ENCODE data around the gene ARTN. TPM values are rescaled to one million over a fixed set of nuclear protein-coding genes. Genes with fewer than 3 reads are reported as not detected.

The ARTN gene, protein sequence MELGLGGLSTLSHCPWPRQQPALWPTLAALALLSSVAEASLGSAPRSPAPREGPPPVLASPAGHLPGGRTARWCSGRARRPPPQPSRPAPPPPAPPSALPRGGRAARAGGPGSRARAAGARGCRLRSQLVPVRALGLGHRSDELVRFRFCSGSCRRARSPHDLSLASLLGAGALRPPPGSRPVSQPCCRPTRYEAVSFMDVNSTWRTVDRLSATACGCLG
- total RNA-seq = not detected
- long read RNA-seq = 0 reads

- intact Hi-C loops (cut with micrococcal nuclease) = no loop called here
- DNase-seq = no peak
- peak; percentile 12 for ATAC-seq
These were observed at the start of gene ARTN for GRCh38 chr1:43933386-43934100. Gene ARTN (plus strand): TSS chr1:43933801. CDS start chr1:43935657, 1,856 bp downstream.

GRCh38 chr1:43885279-43885801 lies 48.3 kb upstream of the ARTN start:
- no peak for DNase-seq
- intact Hi-C loops (cut with micrococcal nuclease) = no loop called here
- no peak for ATAC-seq

DNA sequence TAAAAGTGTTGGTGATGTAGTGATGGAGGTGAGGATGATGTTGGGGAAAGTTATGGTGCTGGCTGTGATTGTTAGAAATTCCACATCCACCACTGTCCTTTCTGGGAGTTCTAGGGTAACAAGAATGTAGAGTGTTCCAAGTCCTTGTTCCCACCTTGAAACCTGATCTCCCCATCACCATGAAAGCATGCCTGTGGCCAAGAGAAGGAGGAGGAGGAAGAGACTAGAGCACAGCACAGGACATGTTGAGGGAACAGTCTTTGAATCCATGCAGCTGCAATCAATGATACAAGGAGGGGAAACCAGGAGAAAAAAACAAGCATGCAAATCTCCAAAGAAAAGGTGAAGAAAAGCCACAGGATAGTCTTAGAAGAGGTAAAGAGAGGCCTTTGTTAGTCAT lies 45.9 kb upstream of the ARTN start:
- ATAC-seq = no peak
- intact Hi-C loops (cut with micrococcal nuclease) = no loop called here
- DNase-seq = no peak

DNA sequence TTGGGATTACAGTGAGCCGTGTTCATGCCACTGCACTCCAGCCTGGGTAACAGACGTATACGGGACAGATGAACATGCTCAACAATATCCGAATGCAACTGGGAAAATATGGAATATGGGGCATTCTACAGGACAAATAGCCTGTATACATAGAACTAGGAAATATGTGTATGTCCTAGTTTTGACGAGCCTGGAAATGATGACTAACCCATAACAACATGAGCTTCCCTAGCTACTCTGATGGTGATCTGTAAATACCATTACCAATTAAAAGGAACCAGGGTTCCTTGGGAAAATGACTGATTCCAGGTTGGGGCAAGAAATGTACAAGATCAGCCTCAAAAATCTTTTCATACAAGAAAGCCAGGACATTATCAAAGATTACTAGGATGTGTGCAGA lies 42.8 kb upstream of the ARTN start:
- intact Hi-C loops (cut with micrococcal nuclease) = no loop called here
- DNase-seq = no peak

GRCh38 chr1:43893006-43893405 lies 40.6 kb upstream of the ARTN start:
- ATAC-seq = peak; percentile 43
- intact Hi-C loops (cut with micrococcal nuclease) = no loop called here

More for the DNA sequence above, 42.8 kb upstream of the ARTN start:
- ATAC-seq = no peak

DNA sequence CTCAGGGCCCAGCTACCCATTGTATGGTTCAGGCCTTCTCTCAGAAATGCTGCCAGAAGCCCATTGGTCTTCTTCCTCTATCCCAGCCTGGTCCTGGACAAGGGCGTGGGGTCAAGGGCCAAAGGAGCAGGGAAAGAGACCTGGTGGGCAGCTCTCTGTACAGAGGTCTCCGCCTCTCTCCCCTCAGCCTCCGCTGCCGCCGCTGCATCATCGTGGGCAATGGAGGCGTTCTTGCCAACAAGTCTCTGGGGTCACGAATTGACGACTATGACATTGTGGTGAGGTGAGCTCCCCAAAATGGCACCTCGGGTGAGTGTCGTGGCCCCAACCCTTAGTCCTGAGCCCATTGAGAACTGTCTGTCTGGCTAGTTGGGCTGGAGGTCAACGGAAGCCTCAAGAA lies 34.6 kb upstream of the ARTN start:
- intact Hi-C loops (cut with micrococcal nuclease) = no loop called here
- ATAC-seq (no peak), DNase-seq (no peak)

More at GRCh38 chr1:43893006-43893405, 40.6 kb upstream of the ARTN start:
- no peak for DNase-seq

DNA sequence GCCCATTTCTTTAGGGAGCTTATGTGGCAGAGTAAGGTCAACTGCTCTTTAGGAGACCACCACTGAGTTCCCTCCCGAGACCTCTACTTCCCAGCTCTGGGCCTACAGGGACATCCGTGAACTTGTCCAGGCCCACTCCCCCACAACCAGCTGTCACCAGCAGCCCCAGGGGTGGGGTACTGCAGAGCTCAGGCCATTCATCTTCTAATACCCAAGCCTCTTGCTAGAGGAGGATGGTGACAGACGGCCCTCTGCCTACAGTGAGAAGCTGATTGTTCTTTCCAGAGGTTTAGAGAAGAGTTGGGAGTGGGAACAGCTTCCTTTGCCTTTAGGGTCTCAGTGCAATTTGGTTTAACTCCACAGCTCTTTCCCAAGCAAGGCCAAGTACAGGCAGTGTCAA lies 33.2 kb upstream of the ARTN start:
- intact Hi-C loops (cut with micrococcal nuclease) = no loop called here
- ATAC-seq = no peak

DNA sequence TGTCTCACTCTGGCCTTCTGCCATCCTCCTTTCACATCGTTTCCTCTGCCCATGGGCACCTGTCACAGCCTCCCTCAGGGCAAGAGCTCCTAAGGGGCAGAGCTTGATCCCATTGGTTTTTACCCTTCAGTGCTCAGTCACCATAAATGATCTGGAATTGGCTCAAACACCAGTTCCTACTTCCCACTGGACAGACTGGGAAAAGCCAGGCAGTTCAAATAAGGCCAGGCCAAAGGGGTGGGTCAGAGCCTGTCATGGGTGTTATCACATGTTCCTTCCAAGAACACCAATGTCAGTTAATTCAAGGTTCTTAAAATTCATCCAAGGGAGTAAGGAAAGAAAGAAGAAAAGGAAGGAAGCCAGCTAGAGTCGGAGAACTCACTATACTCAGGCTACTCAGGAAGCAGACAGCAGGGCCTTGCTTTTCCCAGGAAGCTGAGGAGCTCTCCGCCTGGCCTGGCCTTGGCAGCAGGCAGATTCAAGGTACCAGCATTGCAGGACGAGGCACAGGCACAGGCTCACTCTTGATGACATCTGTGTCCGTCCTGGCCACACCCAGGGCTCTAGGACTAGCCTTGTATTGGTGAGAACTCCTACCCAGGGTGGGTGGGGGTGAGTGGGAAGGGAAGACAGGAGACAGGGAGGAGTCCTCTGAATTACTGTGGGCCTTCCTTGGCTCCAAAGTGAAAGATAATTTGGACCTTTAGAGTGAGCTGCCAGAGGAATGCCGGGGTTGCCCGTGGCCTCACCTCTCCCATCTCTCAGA lies 32.2 kb upstream of the ARTN start:
- ATAC-seq (peak; percentile 26), DNase-seq (no peak)
- intact Hi-C loops (cut with micrococcal nuclease) = no loop called here

More for the DNA sequence above, 33.2 kb upstream of the ARTN start:
- no peak for DNase-seq

GRCh38 chr1:43902058-43902831 lies 31.4 kb upstream of the ARTN start:
- intact Hi-C loops (cut with micrococcal nuclease) = no loop called here
- ATAC-seq (no peak), DNase-seq (no peak)

DNA sequence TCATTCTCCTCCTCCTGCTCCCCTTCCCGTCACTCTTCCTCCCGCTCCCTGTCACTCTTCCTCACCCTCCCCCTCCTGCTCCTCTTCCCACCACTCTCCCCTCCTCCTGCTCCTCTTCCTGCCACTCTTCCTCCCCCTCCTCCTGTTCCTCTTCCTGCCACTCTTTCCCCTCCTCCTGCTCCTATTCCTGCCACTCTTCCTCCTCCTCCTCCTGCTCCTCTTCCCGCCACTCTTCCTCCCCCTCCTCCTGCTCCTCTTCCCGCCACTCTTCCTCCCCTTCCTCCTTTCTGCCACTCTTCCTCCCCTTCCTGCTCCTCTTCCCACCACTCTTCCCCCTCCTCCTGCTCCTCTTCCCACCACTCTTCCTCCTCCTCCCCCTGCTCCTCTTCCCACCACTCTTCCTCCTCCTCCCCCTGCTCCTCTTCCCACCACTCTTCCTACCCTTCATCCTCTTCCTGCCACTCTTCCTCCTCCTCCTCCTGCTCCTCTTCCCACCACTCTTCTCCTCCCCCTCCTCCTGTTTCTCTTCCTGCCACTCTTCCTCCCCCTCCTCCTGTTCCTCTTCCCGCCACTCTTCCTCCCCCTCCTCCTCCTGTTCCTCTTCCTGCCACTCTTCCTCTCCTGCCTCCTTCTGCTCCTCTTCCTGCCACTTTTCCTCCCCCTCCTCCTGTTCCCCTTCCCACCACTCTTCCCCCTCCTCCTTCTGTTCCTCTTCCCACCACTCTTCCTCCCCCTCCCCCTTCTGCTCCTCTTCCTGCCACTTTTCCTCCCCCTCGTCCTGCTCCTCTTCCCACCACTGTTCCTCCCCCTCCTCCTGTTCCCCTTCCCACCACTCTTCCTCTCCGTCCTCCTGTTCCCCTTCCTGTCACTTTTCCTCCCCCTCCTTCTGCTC lies 28.7 kb upstream of the ARTN start:
- ATAC-seq = no peak
- intact Hi-C loops (cut with micrococcal nuclease) = no loop called here
- no peak for DNase-seq

GRCh38 chr1:43908226-43908625 lies 25.4 kb upstream of the ARTN start:
- intact Hi-C loops (cut with micrococcal nuclease) = no loop called here
- ATAC-seq (no peak), DNase-seq (no peak)

DNA sequence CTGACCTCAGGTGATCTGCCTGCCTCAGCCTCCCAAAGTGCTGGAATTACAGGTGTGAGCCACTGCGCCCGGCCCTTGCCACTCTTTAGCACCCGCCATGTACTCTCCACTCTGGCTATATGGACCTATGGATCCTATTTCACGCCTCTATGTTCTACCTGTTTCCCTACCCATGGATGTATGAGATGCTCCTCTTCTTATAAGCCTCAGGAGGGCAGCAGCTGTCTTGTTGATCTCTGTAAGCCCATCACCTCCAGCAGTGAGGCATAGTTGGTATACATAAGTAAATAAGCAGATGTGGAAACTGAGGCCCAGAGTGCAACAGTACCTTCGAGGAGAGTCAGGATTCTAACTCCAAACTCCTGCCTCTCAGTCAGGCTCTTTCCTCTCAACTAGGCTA lies 24.7 kb upstream of the ARTN start:
- intact Hi-C loops (cut with micrococcal nuclease) = no loop called here
- DNase-seq (no peak), ATAC-seq (no peak)

- no peak for ATAC-seq
- intact Hi-C loops (cut with micrococcal nuclease) = no loop called here
- no peak for DNase-seq
These were observed 23.3 kb upstream of the ARTN start for GRCh38 chr1:43910343-43910742.

GRCh38 chr1:43912607-43913006 lies 21.0 kb upstream of the ARTN start:
- peak; percentile 82 for ATAC-seq
- intact Hi-C loops (cut with micrococcal nuclease) = no loop called here
- no peak for DNase-seq

- no peak for DNase-seq
- ATAC-seq = peak; percentile 47
- intact Hi-C loops (cut with micrococcal nuclease) = no loop called here
These were observed 20.5 kb upstream of the ARTN start for GRCh38 chr1:43913051-43913501.

DNA sequence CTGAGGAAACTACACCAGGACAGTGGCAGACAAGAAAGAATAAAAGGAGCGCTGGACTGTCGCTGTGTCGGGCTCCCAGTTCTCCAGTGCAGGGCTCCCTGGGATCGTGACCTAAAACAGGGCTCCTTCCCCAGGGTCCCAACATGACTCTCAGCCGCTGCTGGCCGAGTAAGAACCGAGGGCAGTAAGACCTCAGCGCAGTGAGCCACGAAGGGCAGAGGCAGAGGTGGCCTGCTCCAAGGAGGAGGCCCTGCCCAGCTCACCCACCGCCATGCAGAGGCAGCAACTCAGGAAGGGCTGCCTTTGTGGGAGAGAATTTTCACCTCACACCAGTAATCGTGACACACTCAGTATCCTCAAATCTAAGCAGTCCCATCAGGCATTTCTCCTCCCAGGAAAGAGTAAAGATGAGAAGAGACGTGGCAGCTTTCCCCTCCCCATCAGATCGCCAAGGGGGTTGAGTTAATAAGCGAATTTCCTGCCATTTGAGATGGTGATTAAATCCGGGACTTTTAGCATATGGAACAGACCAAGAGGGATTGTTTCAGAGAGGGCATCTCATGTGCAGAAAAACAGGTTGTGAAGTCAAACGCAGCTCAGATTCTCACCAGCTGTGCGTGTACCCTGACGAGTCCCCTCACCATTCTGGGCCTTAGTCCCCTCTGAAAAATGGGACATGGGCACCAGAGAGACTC lies 19.8 kb upstream of the ARTN start:
- intact Hi-C loops (cut with micrococcal nuclease) = no loop called here
- DNase-seq (no peak), ATAC-seq (no peak)

Measured in left ventricle myocardium superior (tissue), 1 donor.